Right lobe of liver (tissue), 4 donors: ENCODE measurements around the gene UTP14A.

ENCODE experiments used
- CTCF ChIP-seq, 4 donors: fragments of 200-600 bp in 3 of 4; fragments of 450-650 bp in 1 of 4; IDR thresholded peaks; one replicate each; pipeline versions ENCODE4 v1.5.1 to v1.8.0; 2016 to 2022; ENCODE audit warnings: antibody characterized with exemption in 4 of 4, mild to moderate bottlenecking in 2 of 4
- POLR2A ChIP-seq: fragments of 450-650 bp; IDR thresholded peaks from one replicate; pipeline ENCODE4 v1.6.1; 2017; ENCODE audit warnings: antibody characterized with exemption, mild to moderate bottlenecking
- donor health status: DM: no; HTN: no; CAD: no.
- donor health status: DM: no; HTN: no; CAD: no.
- donor health status: DM: no; HTN: yes; CAD: no.

DNA sequence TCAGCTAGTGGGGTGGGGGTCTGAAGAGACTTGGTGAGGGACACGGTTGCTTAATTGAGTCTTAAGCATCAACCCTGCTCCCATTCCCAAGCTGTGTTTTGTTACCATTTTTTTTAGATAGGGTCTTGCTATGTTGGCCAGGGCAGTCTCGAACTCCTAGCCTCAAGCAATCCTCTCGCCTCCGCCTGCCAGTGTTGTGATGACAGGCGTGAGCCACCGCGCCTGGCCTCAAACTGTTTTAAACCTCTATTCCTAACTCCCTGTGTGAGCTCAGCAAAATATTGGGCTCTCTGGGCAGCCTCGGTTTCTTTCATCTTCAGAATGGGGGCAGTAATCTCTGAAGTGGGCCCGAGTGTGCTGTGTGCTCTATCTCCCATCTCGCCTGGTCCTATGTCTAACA, 50.2 kb downstream of the UTP14A start:
- TF ChIP-seq CTCF (IDR thresholded peaks at IDR 0.05), result no peak
- TF ChIP-seq POLR2A, result no peak
